Lower leg skin (tissue), 3 donors: Measurements from ENCODE around the gene ZFYVE28.

Source experiments
- POLR2A ChIP-seq, 2 donors: fragments of 450-650 bp; IDR thresholded peaks; one replicate each; pipeline ENCODE4 v1.6.1; 2016 to 2017; ENCODE audit warnings: antibody characterized with exemption in 2 of 2, mild to moderate bottlenecking in 1 of 2, moderate library complexity in 1 of 2
- TF ChIP-seq, protein P1 (sequence below), 3 donors: fragments of 450-650 bp; IDR thresholded peaks; one replicate each; pipeline ENCODE4 v1.5.1; 2016; ENCODE audit warnings: antibody characterized with exemption in 3 of 3, mild to moderate bottlenecking in 3 of 3, moderate library complexity in 2 of 3

- TF ChIP-seq, protein P1, sequence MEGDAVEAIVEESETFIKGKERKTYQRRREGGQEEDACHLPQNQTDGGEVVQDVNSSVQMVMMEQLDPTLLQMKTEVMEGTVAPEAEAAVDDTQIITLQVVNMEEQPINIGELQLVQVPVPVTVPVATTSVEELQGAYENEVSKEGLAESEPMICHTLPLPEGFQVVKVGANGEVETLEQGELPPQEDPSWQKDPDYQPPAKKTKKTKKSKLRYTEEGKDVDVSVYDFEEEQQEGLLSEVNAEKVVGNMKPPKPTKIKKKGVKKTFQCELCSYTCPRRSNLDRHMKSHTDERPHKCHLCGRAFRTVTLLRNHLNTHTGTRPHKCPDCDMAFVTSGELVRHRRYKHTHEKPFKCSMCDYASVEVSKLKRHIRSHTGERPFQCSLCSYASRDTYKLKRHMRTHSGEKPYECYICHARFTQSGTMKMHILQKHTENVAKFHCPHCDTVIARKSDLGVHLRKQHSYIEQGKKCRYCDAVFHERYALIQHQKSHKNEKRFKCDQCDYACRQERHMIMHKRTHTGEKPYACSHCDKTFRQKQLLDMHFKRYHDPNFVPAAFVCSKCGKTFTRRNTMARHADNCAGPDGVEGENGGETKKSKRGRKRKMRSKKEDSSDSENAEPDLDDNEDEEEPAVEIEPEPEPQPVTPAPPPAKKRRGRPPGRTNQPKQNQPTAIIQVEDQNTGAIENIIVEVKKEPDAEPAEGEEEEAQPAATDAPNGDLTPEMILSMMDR (IDR thresholded peaks at IDR 0.05) = no peak
- no peak for TF ChIP-seq POLR2A (IDR thresholded peaks at IDR 0.05)
Observed at GRCh38 chr4:2357821-2358745, 60.4 kb downstream of the ZFYVE28 start.
